Mammary microvascular endothelial cell (primary cell): ENCODE data around the gene GRM3. TPM values are rescaled to one million over a fixed set of nuclear protein-coding genes. Genes with fewer than 3 reads are reported as not detected.

Experiments
- total RNA-seq: library from RNA; depleted of rRNA; stranded (reverse); fragments of >200 nt; gene quantifications from 2 replicates; pipeline ENCODE4 v1.2.3, GENCODE V29; 2015

Gene GRM3
- not detected in 2 replicates for total RNA-seq

GRCh38 chr7:86643561-86644281 lies at the start of gene GRM3:
TSS of gene GRM3 (plus strand) at chr7:86643909. CDS start at chr7:86765146, 121,237 bp downstream.

